MM.1S (cell line): ENCODE results near the gene CFAP97D1.

Experiments
- CTCF ChIP-seq: fragments of 300-600 bp; sonication (generic); IDR thresholded peaks from 2 replicates; pipeline ENCODE4 v1.5.1; 2016; ENCODE audit warnings: antibody characterized with exemption, low read length, mixed read lengths
- EZH2 ChIP-seq: fragments of 300-600 bp; sonication (generic); optimal IDR thresholded peaks from 2 replicates; pipeline ENCODE3; 2017; ENCODE audit warnings: low read depth, mild to moderate bottlenecking, antibody characterized with exemption, low read length, mixed read lengths

GRCh38 chr17:43779145-43780125, 800 bp upstream of the CFAP97D1 start:
- TF ChIP-seq CTCF = no peak
- no peak for TF ChIP-seq EZH2
